SK-N-SH (cell line): ENCODE results near the gene NOG.

Experiments used
- CTCF ChIP-seq: fragments of 200-600 bp; sonication (generic); IDR thresholded peaks from 2 replicates; pipeline ENCODE4 v1.6.1; 2017; ENCODE audit warnings: antibody characterized with exemption, mild to moderate bottlenecking, moderate library complexity
- EP300 ChIP-seq, 2 experiments: IDR thresholded peaks; 2 replicates each; pipeline versions ENCODE4 v1.4.0 to v1.6.1; 2012; ENCODE audit warnings: borderline replicate concordance in 1 of 2, low read depth in 1 of 2, low read length in 1 of 2
- EZH2phosphoT487 ChIP-seq: fragments of 200-600 bp; sonication (generic); IDR thresholded peaks from 2 replicates; pipeline ENCODE4 v1.6.1; 2017; ENCODE audit warnings: low read depth, mixed run types, mild to moderate bottlenecking, antibody characterized with exemption, moderate library complexity, borderline replicate concordance
- NFIC ChIP-seq: IDR thresholded peaks from 2 replicates; pipeline ENCODE4 v1.4.0; 2012; ENCODE audit warnings: borderline replicate concordance
- SIN3A ChIP-seq: IDR thresholded peaks from 2 replicates; pipeline ENCODE4 v1.6.1; 2012; ENCODE audit warnings: low read depth, mild to moderate bottlenecking, low read length, moderate library complexity, borderline replicate concordance

- TF ChIP-seq SIN3A (no peak), CTCF (no peak), NFIC (no peak), EZH2phosphoT487 (no peak), EP300 (IDR thresholded peaks at IDR 0.05; ENCODE audit: borderline replicate concordance in 1 of 2, low read depth in 1 of 2, low read length in 1 of 2) (no peak)
These were observed 15.4 kb downstream of the NOG start for GRCh38 chr17:56608944-56609343.
